ENCODE data around the gene RASSF7.

Gene RASSF7

GRCh38 chr11:548700-549603 lies 11.8 kb upstream of the RASSF7 start:
- TF ChIP-seq GLIS3 (CRISPR knock-in tag; IDR thresholded peaks at IDR 0.05): no peak
- TF ChIP-seq ZNF8 (CRISPR knock-in tag; IDR thresholded peaks at IDR 0.05): no peak
- no peak for TF ChIP-seq RARB (CRISPR knock-in tag; IDR thresholded peaks at IDR 0.05)
- ATAC-seq: no peak

- TF ChIP-seq ZC3H10 (CRISPR knock-in tag; IDR thresholded peaks at IDR 0.05) (no peak), ZFP3 (CRISPR knock-in tag; IDR thresholded peaks at IDR 0.05) (no peak), TCF4 (CRISPR knock-in tag; IDR thresholded peaks at IDR 0.05; ENCODE audit: borderline replicate concordance) (no peak), ARNTL (CRISPR knock-in tag; IDR thresholded peaks at IDR 0.05; ENCODE audit: borderline replicate concordance, low read depth) (no peak), CSDC2 (CRISPR knock-in tag; IDR thresholded peaks at IDR 0.05) (no peak), PPARA (CRISPR knock-in tag; IDR thresholded peaks at IDR 0.05; ENCODE audit: borderline replicate concordance) (no peak), ZNF70 (CRISPR knock-in tag; IDR thresholded peaks at IDR 0.05) (no peak), RARB (CRISPR knock-in tag; IDR thresholded peaks at IDR 0.05) (no peak), TOX (CRISPR knock-in tag; IDR thresholded peaks at IDR 0.05; ENCODE audit: borderline replicate concordance) (no peak), ISL1 (CRISPR knock-in tag; IDR thresholded peaks at IDR 0.05) (no peak), GLIS3 (CRISPR knock-in tag; IDR thresholded peaks at IDR 0.05) (no peak), ZFP30 (CRISPR knock-in tag; IDR thresholded peaks at IDR 0.05) (no peak), ZNF565 (CRISPR knock-in tag; conservative IDR thresholded peaks at IDR 0.05; ENCODE audit: low read depth) (no peak), TSHZ2 (CRISPR knock-in tag; IDR thresholded peaks at IDR 0.05) (no peak), SNAI2 (CRISPR knock-in tag; IDR thresholded peaks at IDR 0.05) (no peak), POU6F1 (CRISPR knock-in tag; IDR thresholded peaks at IDR 0.05; ENCODE audit: borderline replicate concordance, low read depth) (no peak), CREB5 (CRISPR knock-in tag; IDR thresholded peaks at IDR 0.05; ENCODE audit: low read depth) (no peak)
- ATAC-seq: no peak
Measured at GRCh38 chr11:550021-550745, 10.6 kb upstream of the RASSF7 start.

- no peak for ATAC-seq
- TF ChIP-seq ISL1 (CRISPR knock-in tag; IDR thresholded peaks at IDR 0.05) (no peak), CREB5 (CRISPR knock-in tag; IDR thresholded peaks at IDR 0.05; ENCODE audit: low read depth) (no peak), CSRNP3 (CRISPR knock-in tag; IDR thresholded peaks at IDR 0.05) (no peak), ZC3H10 (CRISPR knock-in tag; IDR thresholded peaks at IDR 0.05) (no peak), ZNF70 (CRISPR knock-in tag; IDR thresholded peaks at IDR 0.05) (no peak), TSHZ2 (CRISPR knock-in tag; IDR thresholded peaks at IDR 0.05) (no peak), TCF4 (CRISPR knock-in tag; IDR thresholded peaks at IDR 0.05; ENCODE audit: borderline replicate concordance) (no peak), BACH2 (CRISPR knock-in tag; IDR thresholded peaks at IDR 0.05; ENCODE audit: borderline replicate concordance) (no peak), ZNF565 (CRISPR knock-in tag; conservative IDR thresholded peaks at IDR 0.05; ENCODE audit: low read depth) (no peak), ESRRG (CRISPR knock-in tag; IDR thresholded peaks at IDR 0.05) (no peak), PATZ1 (CRISPR knock-in tag; IDR thresholded peaks at IDR 0.05; ENCODE audit: borderline replicate concordance) (no peak)
Measured at GRCh38 chr11:550746-551085, 10.1 kb upstream of the RASSF7 start.

All from SK-N-SH treated with all-trans-retinoic acid at 6 μM for 48 hours (cell line).